ENCODE results near the gene KSR1. TPM values are rescaled to one million over a fixed set of nuclear protein-coding genes. Genes with fewer than 3 reads are reported as not detected.

KSR1 gene
- total and polyA plus RNA-seq, 2 of the 4 experiments (the other 2 are of a cell fraction), result 12.5 to 21.9 TPM

DNA sequence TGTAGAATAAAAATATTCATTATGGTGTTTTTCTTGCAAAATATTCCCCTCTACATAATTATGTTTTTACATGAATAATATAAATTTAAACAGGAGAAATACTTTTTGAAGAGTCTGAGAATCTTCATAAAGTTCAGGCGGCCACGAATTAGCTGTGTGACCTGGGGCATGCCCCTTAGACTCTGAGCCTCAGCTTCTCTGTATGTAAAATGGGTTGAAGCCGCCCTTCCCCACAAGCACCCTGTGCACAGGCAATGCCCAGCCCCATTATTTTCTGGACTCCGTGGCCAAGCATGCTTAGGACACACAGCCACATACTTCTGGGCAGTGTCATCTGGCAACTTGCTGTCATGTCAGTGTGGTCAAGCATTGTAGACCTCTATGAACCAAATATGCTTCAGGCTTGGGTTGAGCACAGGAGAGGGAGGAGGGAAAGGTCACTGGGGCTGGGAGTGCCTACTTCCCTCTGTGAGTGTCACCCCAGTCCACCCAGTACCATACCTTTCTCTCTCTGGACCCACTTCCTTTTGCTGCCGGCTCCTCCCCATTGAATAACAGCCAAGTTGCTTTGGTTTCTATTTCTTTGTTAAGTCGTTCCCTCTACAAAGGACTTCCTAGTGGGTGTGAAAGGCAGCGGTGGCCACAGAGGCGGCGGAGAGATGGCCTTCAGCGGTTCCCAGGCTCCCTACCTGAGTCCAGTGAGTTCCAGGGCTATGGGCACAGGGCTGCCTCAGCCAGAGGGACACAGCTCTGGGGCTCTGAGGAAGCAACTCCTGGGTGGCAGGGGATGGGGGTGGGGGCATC, 174.6 kb downstream of the KSR1 start, which contains the start of gene LGALS9:
Gene LGALS9, plus strand, starts transcription at position 582 of the 804 bp plus-strand sequence. Its CDS starts 78 bp downstream, at position 660.
- no peak within 1 kb of the TSS for H2BK20ac ChIP-seq (ENCODE audit: low read depth, low read length)
- no peak within 1 kb of the TSS for H3K27ac ChIP-seq (ENCODE audit: insufficient read depth, low read length)
- H4K91ac ChIP-seq (ENCODE audit: insufficient read depth, low read depth, low read length), result peak within 1 kb of the TSS; percentile 12; the same call in 1 of the 2 replicates
- no peak within 1 kb of the TSS for H2AK9ac ChIP-seq (replicated peaks; ENCODE audit: low read depth, low read length, poor library complexity)
- no peak within 1 kb of the TSS for H2BK5ac ChIP-seq (ENCODE audit: low read depth, low read length, poor library complexity, severe bottlenecking)
- H3K9me3 ChIP-seq (ENCODE audit: control insufficient read depth, insufficient read depth, low read length), result no peaks in the 10 kb centered on the region
- CTCF ChIA-PET, result no interaction called here
- H3K4ac ChIP-seq (ENCODE audit: low read depth, low read length), result peak within 1 kb of the TSS; percentile 11; the same call in 1 of the 2 replicates
- POLR2A ChIA-PET (ENCODE audit: unreplicated experiment), result no interaction called here
- DNase-seq, result peak; percentile 38
- peak within 1 kb of the TSS; percentile 7; the same call in 1 of the 2 replicates for H3K14ac ChIP-seq (replicated peaks; ENCODE audit: low read depth, low read length)
- H3K9me1 ChIP-seq (ENCODE audit: insufficient read depth, low read length), result peaks cover 10% of the 10 kb centered on the region
- H4K20me1 ChIP-seq (ENCODE audit: insufficient read depth, low read length), result no peaks in the 10 kb centered on the region
- H4K5ac ChIP-seq (ENCODE audit: low read depth, low read length), result 0 out of 2 replicates have a peak within 1 kb of the TSS, but pooled peaks have one; percentile 35
- dilution Hi-C loops (cut with HindIII; ENCODE audit: low sequenced_read_pairs, unreplicated experiment), result no loop called here
- H2BK120ac ChIP-seq (ENCODE audit: low read depth, low read length), result no peak within 1 kb of the TSS
- WGBS, 2 experiments (ENCODE audit: extremely low coverage in 2 of 2, insufficient read length in 1 of 2), result no CpG with 5 or more reads among the region's 10 CpGs
- in situ Hi-C loops (cut with MboI; ENCODE audit: low sequenced_read_pairs), result loop anchor here (10.0 kb wide), 2 partner anchors 56 to 396 kb away; no protein-coding TSS in a partner anchor
- no peaks in the 10 kb centered on the region for H3K27me3 ChIP-seq (ENCODE audit: control insufficient read depth, insufficient read depth, low read length)
- ATAC-seq (ENCODE audit: low read depth), result peak; percentile 61
- no peak within 1 kb of the TSS for H3K4me3 ChIP-seq (ENCODE audit: insufficient read depth, low read depth, low read length)
- H3K36me3 ChIP-seq (ENCODE audit: control insufficient read depth, insufficient read depth, low read length), result peaks cover 21% of the 10 kb centered on the region
- peaks cover 10% of the 10 kb centered on the region for H3K4me1 ChIP-seq (ENCODE audit: control insufficient read depth, insufficient read depth, low read length)
- peak within 1 kb of the TSS; percentile 61 for H2AK5ac ChIP-seq (ENCODE audit: low read depth, low read length)
- intact Hi-C loops (cut with micrococcal nuclease), result no loop called here
- H3K18ac ChIP-seq (ENCODE audit: low read depth, low read length), result no peak within 1 kb of the TSS
- peak within 1 kb of the TSS; percentile 22 for H2AFZ ChIP-seq (replicated peaks; ENCODE audit: low read length, poor library complexity)
- no peak within 1 kb of the TSS for H3K23ac ChIP-seq (ENCODE audit: low read depth, low read length)
- H3K79me1 ChIP-seq (ENCODE audit: low read depth in 1 of 2, low read length in 2 of 2), result no peaks in the 10 kb centered on the region
- H2BK15ac ChIP-seq (ENCODE audit: low read depth, low read length), result no peak within 1 kb of the TSS
- no TSS peak for BruUV-seq (replicated peaks)
- TF ChIP-seq MAFK (IDR thresholded peaks at IDR 0.05; ENCODE audit: low read depth, low read length), result no peak
- TF ChIP-seq RFX5 (IDR thresholded peaks at IDR 0.05; ENCODE audit: low read depth, low read length), result no peak
- no peak for TF ChIP-seq MAZ (IDR thresholded peaks at IDR 0.05; ENCODE audit: borderline replicate concordance, low read depth, low read length)
- TF ChIP-seq, protein P1, sequence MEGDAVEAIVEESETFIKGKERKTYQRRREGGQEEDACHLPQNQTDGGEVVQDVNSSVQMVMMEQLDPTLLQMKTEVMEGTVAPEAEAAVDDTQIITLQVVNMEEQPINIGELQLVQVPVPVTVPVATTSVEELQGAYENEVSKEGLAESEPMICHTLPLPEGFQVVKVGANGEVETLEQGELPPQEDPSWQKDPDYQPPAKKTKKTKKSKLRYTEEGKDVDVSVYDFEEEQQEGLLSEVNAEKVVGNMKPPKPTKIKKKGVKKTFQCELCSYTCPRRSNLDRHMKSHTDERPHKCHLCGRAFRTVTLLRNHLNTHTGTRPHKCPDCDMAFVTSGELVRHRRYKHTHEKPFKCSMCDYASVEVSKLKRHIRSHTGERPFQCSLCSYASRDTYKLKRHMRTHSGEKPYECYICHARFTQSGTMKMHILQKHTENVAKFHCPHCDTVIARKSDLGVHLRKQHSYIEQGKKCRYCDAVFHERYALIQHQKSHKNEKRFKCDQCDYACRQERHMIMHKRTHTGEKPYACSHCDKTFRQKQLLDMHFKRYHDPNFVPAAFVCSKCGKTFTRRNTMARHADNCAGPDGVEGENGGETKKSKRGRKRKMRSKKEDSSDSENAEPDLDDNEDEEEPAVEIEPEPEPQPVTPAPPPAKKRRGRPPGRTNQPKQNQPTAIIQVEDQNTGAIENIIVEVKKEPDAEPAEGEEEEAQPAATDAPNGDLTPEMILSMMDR (conservative IDR thresholded peaks at IDR 0.05; ENCODE audit: low read depth, low read length), result no peak
- no peak for TF ChIP-seq RCOR1 (IDR thresholded peaks at IDR 0.05; ENCODE audit: insufficient replicate concordance, low read length)
- no peak for TF ChIP-seq POLR2A (IDR thresholded peaks at IDR 0.05; ENCODE audit: low read depth, low read length)
- TF ChIP-seq CHD1 (IDR thresholded peaks at IDR 0.05; ENCODE audit: low read depth, low read length), result no peak
- TF ChIP-seq, protein P2, sequence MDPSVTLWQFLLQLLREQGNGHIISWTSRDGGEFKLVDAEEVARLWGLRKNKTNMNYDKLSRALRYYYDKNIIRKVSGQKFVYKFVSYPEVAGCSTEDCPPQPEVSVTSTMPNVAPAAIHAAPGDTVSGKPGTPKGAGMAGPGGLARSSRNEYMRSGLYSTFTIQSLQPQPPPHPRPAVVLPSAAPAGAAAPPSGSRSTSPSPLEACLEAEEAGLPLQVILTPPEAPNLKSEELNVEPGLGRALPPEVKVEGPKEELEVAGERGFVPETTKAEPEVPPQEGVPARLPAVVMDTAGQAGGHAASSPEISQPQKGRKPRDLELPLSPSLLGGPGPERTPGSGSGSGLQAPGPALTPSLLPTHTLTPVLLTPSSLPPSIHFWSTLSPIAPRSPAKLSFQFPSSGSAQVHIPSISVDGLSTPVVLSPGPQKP (IDR thresholded peaks at IDR 0.05; ENCODE audit: borderline replicate concordance, low read depth, low read length), result no peak
- no peak for TF ChIP-seq BHLHE40 (IDR thresholded peaks at IDR 0.05; ENCODE audit: low read depth, low read length)
- TF ChIP-seq, protein P3, sequence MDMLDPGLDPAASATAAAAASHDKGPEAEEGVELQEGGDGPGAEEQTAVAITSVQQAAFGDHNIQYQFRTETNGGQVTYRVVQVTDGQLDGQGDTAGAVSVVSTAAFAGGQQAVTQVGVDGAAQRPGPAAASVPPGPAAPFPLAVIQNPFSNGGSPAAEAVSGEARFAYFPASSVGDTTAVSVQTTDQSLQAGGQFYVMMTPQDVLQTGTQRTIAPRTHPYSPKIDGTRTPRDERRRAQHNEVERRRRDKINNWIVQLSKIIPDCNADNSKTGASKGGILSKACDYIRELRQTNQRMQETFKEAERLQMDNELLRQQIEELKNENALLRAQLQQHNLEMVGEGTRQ (IDR thresholded peaks at IDR 0.05; ENCODE audit: low read depth, low read length), result no peak
- TF ChIP-seq SMC3 (IDR thresholded peaks at IDR 0.05; ENCODE audit: low read depth, low read length), result no peak
- no peak for TF ChIP-seq NFE2L2 (IDR thresholded peaks at IDR 0.05; ENCODE audit: low read depth, low read length)
- no peak for TF ChIP-seq FOS (IDR thresholded peaks at IDR 0.05; ENCODE audit: low read depth, low read length)
- no peak for TF ChIP-seq RAD21 (IDR thresholded peaks at IDR 0.05; ENCODE audit: low read length)
- TF ChIP-seq CEBPB (IDR thresholded peaks at IDR 0.05; ENCODE audit: low read depth, low read length), result no peak
- H3K56ac ChIP-seq (ENCODE audit: extremely low read depth, insufficient read depth, low read length), result no peak within 1 kb of the TSS
- no peak within 1 kb of the TSS for H3K9ac ChIP-seq (ENCODE audit: low read depth, low read length)
- peak within 1 kb of the TSS in 1 of 2 experiments; percentile 56; a peak in 2 of 4 replicates for H4K8ac ChIP-seq (ENCODE audit: low read depth in 2 of 2, low read length in 2 of 2)
- H3K4me2 ChIP-seq (ENCODE audit: low read depth, low read length), result no peak within 1 kb of the TSS
